ENCODE results near the gene ATP11C.

Gene ATP11C

GRCh38 chrX:139890991-139891700 lies 41.7 kb downstream of the ATP11C start:
- in situ Hi-C loops (cut with MboI; ENCODE audit: low sequenced_read_pairs, unreplicated experiment), result no loop called here
- TF ChIP-seq, protein P1, sequence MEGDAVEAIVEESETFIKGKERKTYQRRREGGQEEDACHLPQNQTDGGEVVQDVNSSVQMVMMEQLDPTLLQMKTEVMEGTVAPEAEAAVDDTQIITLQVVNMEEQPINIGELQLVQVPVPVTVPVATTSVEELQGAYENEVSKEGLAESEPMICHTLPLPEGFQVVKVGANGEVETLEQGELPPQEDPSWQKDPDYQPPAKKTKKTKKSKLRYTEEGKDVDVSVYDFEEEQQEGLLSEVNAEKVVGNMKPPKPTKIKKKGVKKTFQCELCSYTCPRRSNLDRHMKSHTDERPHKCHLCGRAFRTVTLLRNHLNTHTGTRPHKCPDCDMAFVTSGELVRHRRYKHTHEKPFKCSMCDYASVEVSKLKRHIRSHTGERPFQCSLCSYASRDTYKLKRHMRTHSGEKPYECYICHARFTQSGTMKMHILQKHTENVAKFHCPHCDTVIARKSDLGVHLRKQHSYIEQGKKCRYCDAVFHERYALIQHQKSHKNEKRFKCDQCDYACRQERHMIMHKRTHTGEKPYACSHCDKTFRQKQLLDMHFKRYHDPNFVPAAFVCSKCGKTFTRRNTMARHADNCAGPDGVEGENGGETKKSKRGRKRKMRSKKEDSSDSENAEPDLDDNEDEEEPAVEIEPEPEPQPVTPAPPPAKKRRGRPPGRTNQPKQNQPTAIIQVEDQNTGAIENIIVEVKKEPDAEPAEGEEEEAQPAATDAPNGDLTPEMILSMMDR (IDR thresholded peaks at IDR 0.05; ENCODE audit: borderline replicate concordance, control extremely low read depth, extremely low read depth, insufficient read depth, missing control alignments), result no peak
- no peak for DNase-seq (ENCODE audit: low spot score)

DNA sequence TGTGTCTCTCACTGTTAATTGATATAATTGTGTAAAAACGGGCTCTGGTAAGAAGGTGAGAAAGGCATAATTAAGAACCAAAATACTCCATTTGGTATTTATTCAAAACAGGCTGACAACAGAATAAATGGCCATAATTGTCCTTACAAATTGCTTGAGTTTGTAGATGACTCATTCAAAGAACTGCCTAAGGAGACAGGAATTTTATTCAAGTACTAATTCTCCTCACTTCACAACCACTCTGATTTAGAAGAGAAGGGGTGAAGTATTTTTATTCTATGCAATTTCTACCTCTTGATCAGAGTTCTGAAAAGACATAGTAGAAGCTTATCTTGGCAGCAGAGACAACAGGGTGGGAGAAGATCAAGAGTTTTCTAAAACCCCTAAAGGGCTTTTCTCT lies 43.1 kb downstream of the ATP11C start:
- TF ChIP-seq, protein P1 (IDR thresholded peaks at IDR 0.05; ENCODE audit: borderline replicate concordance, control extremely low read depth, extremely low read depth, insufficient read depth, missing control alignments), result no peak
- no peak for DNase-seq (ENCODE audit: low spot score)
- in situ Hi-C loops (cut with MboI; ENCODE audit: low sequenced_read_pairs, unreplicated experiment), result no loop called here

DNA sequence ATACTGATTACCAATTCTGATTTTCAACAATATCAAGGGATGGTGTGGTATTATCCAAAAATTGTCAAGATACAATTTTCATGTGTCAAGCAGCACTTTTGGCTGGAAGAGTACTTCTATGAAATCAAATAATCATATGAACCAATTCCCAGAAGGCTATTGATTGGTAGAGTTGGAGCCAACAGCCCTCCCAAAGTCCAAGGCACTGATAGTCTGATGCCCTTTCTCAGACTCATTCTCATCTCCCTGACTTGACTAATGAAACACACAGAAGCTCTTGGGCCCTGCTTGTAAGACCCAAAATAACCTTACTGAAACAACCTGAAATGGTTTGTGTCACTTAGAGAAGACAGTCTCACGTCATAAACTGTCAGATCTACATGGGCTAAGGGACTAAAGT lies 48.9 kb downstream of the ATP11C start:
- in situ Hi-C loops (cut with MboI; ENCODE audit: low sequenced_read_pairs, unreplicated experiment), result no loop called here
- DNase-seq (ENCODE audit: low spot score), result no peak
- TF ChIP-seq, protein P1 (IDR thresholded peaks at IDR 0.05; ENCODE audit: borderline replicate concordance, control extremely low read depth, extremely low read depth, insufficient read depth, missing control alignments), result no peak

DNA sequence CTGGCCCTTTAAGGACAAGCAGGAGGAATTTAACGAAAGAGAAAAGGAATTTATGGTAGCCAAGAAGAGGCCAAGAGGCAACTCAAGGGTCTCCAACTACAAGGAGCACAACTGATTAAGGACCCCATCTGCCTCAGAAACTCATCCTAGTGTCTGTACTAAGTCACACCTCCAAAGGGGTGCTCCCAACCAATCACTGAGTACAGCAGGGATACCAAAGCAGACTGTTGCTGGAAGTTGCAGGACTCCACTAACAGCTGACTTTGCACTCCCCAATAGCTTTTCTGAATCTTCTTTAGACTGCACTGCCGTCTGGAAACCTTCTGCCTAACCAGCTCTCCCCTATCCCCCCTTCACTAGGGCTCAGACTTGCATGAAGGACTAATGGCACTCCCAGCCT lies 50.6 kb downstream of the ATP11C start:
- DNase-seq (ENCODE audit: low spot score), result no peak
- in situ Hi-C loops (cut with MboI; ENCODE audit: low sequenced_read_pairs, unreplicated experiment), result no loop called here
- TF ChIP-seq, protein P1 (IDR thresholded peaks at IDR 0.05; ENCODE audit: borderline replicate concordance, control extremely low read depth, extremely low read depth, insufficient read depth, missing control alignments), result no peak

DNA sequence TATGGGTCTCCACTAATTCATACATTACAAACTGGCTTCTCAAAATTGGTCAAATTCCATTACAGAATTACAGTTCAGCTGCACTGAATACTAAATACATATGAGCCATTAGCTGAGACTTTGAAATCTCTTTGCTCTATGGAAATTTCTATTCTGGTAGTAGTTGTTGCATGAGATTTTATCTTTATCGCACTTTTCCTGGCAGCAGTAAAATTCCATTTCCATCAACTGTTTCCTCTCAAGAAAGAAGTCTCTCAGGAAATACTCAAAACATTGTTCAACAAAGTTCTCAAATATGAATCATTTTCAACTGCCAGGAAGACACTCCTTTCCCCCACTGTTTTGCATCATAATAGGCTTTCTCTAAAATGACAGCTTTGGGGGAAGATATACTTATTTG lies 51.3 kb downstream of the ATP11C start:
- in situ Hi-C loops (cut with MboI; ENCODE audit: low sequenced_read_pairs, unreplicated experiment), result no loop called here
- no peak for DNase-seq (ENCODE audit: low spot score)
- TF ChIP-seq, protein P1 (IDR thresholded peaks at IDR 0.05; ENCODE audit: borderline replicate concordance, control extremely low read depth, extremely low read depth, insufficient read depth, missing control alignments), result no peak

DNA sequence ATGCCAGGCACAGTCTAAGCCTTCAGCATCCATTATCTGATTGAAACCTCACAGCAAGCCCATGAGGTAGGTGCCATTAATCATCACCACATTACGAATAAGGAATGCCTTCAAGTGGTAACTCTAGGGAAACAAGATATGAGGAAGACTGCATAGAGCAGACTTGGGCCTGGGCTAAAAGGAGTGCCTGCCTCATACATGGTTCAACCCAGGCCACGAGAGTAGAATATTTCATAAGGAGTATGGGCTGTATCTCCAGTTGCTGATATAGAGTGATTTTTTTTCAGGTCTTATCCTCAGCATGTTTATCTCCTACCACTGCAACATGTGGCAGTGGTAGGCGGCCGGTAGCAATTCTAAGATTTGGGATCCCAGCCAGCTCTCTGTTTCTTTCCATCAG lies 51.7 kb downstream of the ATP11C start:
- in situ Hi-C loops (cut with MboI; ENCODE audit: low sequenced_read_pairs, unreplicated experiment), result no loop called here
- TF ChIP-seq, protein P1 (IDR thresholded peaks at IDR 0.05; ENCODE audit: borderline replicate concordance, control extremely low read depth, extremely low read depth, insufficient read depth, missing control alignments), result no peak
- DNase-seq (ENCODE audit: low spot score), result no peak
